ENCODE results near the gene DRICH1.
"Not testable (repeated sequence)": the region's sequence is repeated elsewhere in the genome, so short reads cannot be mapped to it uniquely, and the experiment has no call there.

DRICH1 gene

DNA sequence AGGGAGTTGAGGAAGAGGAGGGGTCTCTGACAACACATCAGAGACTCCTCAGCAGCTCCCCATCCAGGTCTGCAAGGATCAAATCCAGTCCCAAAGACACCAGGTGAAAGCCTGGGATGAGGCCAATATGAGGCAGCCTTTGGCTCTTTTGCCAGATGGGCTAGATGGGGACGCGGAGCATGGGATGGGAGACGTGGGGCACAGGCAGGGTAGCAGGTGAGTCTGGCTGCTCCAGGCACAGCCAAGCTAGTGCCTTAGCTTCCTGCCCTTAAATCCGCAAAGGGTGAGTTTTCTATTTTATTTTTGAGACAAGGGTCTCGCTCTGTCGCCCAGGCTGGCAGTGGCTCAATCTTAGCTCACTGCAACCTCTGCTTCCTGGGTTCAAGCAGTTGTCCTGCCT lies 19.6 kb upstream of the DRICH1 start:
- in situ Hi-C loops (cut with MboI; ENCODE audit: low sequenced_read_pairs): no loop called here

DNA sequence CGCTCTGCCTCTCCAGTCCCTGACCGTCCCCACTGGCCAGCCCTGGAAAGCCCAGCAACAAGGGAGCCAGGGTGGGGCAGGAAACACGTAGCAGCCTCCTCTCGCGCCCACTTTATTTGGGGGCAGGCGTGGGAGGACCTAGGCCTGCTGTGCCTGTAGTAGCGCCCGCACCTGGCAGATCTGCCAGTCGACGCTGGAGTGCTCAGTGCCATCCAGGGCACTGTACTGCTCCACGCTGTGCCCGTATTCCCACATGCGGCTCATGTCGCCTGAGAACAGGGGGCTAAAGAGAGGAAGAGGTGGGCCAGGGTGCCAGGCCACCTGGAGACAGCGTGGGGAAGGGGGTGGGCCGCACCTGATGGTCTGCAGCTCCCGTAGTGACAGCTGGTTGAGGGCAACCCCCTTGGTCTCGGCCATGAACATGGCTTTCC lies 17.0 kb upstream of the DRICH1 start:
- in situ Hi-C loops (cut with MboI; ENCODE audit: low sequenced_read_pairs): no loop called here

DNA sequence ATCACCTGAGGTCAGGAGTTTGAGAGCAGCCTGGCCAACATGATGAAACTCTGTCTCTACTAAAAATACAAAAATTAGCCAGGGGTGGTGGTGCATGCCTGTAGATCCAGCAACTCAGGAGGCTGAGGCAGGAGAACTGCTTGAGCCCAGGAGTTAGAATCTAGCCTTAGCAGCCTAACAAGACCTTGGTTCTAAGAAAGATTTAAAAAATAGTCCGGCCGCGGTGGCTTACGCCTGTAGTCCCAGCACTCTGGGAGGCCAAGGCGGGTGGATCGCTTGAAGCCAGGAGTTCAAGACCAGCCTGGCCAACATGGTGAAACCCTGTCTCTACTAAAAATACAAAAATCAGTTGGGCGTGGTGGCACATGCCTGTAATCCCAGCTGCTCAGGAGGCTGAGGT lies 14.4 kb upstream of the DRICH1 start:
- in situ Hi-C loops (cut with MboI; ENCODE audit: low sequenced_read_pairs): not testable (repeated sequence)

DNA sequence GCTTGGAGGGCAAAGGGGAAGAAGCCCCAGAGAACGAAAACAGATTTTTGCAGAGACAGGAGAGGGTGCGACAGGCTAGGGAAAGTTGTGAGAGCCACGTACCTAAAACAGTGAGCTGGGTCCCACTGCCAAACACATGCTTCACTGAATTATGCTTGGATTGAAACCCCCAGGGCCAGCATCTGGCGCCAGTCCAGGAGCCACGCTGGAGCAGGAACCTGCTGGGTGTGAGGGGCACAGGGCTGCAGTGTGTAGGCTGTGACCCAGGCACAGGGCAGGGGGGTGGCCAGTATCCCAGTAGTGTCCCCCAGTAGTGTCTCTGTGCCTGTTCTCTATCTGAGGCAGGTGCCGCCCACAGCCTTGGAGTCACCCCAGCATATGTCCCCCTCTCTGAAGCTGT lies 8.1 kb upstream of the DRICH1 start:
- in situ Hi-C loops (cut with MboI; ENCODE audit: low sequenced_read_pairs): not testable (repeated sequence)

DNA sequence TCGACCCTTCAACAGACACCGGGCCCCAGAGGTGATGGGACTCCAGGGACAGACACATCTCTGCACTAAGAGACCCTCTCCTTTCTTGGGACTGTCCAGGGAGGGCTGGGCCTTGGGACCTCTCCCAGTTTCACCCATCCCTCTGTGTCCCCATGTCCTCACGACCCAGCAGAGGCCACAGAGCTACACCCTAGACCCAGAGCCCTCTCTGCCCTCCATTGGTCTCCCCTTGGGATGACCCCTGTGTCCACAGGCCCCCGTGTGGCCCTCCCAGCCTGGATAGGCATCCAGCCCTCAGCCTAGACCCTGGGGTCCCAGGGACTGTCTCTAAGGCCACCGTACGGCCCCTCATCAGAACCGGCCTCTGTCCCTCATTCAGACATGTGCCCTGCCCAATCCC lies 7.5 kb upstream of the DRICH1 start:
- in situ Hi-C loops (cut with MboI; ENCODE audit: low sequenced_read_pairs): no loop called here

DNA sequence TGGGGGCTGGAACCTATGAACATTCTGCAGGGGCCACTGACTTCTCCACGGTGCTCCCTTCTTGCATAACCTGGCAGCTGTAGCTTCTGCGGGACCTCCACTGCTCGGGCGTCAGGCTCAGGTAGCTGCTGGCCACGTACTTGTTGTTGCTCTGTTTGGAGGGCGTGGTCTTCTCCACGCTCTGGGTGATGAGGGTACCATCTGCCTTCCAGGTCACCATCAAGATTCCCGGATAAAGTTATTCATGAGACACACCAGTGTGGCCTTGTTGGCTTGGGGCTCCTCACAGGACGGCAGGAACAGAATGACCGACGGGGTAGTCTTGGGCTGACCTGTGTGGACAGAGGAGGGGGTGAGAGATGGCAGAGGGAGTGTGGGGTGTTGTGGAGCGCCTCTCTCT lies 6.5 kb upstream of the DRICH1 start:
- in situ Hi-C loops (cut with MboI; ENCODE audit: low sequenced_read_pairs): no loop called here

DNA sequence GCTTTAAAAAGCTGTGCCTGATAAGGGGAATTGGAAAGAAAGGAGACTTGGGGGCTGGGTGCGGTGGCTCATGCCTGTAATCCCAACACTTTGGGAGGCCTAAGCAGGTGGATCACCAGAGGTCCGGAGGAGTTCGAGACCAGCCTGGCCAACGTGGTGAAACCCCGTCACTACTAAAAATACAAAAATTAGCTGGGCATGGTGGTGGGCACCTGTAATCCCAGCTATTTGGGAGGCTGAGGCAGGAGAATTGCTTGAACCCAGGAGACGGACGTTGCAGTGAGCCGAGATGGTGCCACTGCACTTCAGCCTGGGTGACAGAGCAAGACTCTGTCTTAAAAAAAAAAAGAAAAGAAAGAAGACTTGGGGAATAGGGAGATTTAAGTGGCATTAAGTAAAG lies 3.2 kb upstream of the DRICH1 start:
- in situ Hi-C loops (cut with MboI; ENCODE audit: low sequenced_read_pairs): not testable (repeated sequence)

DNA sequence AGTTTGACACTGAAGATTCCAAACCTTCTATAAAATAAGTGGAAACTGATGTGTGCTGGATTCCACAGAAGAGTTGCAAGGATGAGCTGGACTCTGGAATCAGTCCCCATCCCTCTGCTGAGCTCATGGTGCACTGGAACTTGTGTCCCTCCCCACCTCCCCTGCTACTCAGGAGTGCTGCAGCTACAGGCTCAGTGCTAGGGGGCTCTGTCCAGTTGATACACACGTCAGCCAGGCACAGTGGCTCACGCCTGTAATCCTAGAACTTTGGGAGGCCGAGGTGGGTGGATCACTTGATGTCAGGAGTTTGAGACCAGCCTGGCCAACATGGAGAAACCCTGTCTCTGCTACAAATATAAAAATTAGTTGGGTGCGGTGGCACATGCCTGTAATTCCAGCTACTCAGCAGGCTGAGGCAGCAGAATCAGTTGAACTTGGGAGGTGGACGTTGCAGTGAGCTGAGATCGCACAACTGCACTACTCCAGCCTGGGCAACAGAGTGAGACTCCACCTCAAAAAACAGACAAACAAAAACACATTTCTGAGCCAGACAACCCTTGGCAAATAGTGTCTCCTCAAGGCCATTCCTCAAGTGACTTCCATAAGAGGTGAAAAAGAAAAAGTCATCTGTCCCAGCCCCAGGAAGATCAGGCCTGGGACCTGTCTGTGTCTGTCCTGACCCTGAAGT lies 3.9 kb downstream of the DRICH1 start:
- in situ Hi-C loops (cut with MboI; ENCODE audit: low sequenced_read_pairs): not testable (repeated sequence)

DNA sequence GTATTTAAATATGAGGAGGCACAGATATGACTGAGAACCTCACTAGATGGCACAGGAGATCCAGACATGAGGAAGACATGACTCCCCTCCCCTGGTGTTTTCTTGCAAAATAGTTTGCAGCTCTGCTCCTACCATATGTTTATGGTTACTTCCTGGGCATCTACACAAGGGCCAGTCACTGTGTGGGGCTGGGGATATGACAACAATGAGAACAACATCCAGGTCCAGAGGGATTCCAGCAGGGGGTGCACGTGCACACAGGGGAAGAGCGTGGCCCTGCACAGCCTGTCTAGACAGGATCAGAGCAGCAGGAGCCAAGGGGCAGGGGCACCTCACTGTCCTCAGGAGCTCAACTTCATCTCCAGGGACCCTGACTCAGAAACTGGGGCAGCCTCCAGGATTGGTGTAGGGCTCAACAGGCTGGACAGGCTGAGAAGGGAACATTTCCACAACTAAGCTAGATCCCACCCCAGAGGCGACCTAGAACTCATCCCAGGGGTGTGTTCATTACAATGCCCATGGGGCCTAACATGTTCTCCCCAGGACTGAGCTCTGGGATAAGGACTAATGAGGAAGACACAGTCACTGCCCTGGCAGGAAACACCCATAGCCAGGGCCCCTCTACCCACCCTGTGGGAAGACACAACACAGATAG lies 4.6 kb downstream of the DRICH1 start:
- in situ Hi-C loops (cut with MboI; ENCODE audit: low sequenced_read_pairs): not testable (repeated sequence)

DNA sequence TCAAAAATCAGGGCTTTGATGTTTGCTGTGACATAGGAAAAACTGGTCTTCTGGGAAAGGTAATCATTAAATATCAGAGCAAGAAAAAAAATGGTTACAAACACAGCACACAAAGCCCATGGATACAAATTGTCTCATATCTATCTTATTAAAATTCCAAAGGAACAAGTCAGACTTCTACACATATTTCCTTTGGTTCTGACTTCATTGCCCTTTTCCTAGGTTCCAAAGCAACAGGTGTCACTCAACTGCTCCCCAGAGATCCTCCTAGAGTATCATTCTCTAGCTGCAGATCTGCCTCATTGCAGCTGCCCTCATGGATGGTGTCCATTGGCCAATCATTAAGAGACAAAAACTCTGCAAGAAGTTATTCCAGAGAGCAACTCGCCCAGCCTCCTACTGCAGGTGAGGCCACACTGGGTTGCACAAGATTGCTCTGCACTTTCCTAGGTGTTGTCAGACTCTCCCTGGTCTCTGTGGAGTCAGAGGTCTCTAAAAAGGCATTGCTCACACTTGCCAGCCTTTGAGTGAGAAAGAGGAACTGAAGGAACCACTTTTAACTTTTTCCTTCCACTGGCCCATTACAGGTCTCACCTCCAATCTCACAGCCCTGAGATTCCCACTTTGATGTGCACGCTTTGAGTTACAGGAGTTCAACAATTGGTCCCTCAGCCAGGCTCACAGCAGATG lies 5.7 kb downstream of the DRICH1 start:
- in situ Hi-C loops (cut with MboI; ENCODE audit: low sequenced_read_pairs): no loop called here

DNA sequence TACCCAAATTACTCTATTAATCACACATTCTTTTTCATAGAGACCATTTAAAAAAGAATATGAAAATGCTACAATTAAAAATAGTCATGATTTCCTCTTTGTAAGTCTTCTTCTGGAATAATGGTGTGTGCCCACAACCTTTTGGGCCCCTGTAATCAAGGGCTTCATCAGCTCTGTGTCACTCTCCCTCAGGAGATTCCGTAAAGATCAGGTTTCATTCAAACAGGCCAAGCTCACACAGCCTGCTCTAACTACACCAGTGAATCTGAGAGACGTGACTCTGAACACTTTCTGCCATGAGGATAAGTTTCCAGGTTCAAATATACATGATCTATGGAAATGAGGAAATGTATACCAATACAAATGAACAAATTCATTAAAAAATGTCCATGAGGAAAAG lies 9.5 kb downstream of the DRICH1 start:
- in situ Hi-C loops (cut with MboI; ENCODE audit: low sequenced_read_pairs): no loop called here

DNA sequence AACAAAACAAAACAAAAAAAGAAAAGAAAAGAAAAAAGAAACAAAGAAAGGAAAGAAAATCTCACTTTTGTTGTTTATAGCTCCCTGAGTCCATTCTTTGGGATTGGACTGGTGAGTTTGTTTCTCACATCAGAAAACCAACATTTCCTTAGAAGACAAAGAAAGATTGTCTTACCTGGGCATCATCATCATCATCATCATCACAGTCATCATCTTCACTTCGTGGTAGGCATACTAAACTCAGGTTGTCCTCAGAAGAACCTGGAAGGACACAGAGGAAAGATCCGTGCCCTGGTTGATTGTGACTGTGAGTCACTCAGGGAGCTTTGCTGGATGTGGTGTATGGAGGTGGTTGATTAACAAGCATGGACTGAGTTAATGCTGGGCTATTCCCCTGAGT lies 10.2 kb downstream of the DRICH1 start:
- in situ Hi-C loops (cut with MboI; ENCODE audit: low sequenced_read_pairs): not testable (repeated sequence)

DNA sequence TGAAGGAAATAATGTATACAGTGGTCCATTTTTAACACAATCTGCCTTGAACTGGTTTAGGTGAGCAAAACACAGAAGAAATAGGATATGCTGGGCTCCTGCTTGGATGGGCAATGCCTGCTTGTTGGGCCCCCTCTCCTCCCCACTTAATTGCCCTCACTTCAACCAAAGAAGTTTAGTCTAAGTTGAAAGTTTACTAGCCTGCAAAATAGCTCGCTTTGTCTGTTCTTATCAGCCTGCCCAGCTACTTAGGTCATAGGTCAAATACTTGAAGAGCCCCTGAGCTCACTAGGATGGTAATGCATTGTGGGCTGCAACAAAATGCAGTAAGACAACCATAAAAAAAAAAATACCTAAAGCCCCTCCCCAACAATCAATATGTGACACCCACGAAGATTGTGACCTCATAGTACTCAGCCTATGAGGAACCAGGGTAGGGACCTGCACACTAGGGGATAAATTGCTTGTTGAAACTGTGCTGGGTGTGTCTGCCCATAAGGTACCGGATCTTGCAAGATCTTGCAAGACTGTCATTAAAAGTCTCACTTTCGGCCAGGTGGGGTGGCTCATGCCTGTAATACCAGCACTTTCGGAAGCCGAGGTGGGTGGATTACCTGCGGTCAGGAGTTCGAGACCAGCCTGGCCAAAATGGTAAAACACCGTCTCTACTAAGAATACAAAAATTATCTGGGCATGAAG lies 10.9 kb downstream of the DRICH1 start:
- in situ Hi-C loops (cut with MboI; ENCODE audit: low sequenced_read_pairs): no loop called here

DNA sequence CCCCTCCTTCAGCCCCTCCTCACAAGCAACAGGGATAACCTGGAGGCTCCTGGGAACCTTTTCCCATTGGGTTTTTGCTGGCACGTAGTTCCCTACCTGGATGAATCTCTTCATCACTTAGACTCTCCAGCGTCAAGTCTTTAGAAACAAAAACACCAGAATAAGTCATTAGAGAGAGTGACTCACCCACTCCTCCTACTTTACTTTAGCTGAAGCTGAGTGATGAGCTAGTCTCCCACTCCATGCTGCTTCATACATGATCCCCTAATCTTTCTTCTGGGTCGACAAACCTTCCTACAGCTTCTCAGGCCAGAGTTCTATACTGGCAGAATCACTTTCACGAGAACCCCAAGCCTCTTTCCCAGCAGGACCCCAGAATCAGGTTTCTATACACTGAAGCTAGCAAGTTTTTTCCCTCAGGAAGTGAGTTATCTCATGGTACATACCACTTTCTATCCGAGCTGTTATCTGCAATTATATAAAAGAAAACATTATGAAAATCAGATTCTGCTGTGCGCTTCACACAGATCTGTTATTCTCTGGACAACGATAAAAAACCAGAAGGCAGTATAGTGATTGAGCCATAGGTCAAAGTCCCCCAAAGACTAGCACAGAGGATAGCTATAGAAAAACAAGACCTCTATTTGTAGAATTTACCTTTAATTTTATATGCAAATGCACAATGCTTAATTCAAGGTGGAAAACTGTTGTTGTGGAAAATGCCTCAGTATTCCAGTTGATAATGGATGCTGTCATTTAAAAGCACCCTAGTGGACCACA lies 18.7 kb downstream of the DRICH1 start:
- in situ Hi-C loops (cut with MboI; ENCODE audit: low sequenced_read_pairs): no loop called here

DNA sequence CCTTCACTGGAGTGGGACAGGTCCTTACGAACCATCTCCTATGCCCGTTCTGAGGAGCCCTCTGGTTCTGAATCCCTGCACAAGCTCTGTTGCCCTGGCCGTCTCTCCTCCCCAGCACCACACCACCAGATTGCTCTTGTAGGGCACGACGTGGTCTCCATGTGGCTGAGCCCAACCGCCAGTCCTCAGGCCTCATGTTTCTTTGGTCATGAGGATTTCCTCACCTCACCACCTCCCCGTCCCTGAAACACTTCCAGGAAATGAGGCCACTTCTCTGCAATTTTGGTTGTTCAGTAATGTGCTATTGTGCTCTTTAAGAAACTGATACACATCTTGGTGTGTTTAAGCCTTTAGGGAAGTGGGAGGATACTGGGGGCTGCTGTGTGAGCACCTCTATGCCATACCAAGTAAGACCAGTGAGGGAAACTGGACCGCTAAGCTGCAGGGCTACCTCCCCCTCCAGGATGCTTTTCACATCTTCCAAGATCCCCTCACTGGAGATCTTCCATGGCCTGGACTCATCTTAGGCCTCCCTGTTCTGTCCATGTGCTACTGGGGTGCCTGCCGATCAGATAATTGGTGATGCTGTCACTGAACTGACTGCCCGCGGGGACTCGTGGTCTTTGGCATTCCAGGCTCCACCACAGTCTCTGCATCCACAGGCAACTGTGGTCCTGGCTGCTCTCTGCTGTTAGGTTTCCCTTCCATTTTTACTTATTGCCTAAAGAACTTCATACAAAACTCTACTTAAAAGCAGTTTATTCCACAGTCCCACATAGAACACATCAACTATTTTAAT lies 21.9 kb downstream of the DRICH1 start:
- in situ Hi-C loops (cut with MboI; ENCODE audit: low sequenced_read_pairs): no loop called here

DNA sequence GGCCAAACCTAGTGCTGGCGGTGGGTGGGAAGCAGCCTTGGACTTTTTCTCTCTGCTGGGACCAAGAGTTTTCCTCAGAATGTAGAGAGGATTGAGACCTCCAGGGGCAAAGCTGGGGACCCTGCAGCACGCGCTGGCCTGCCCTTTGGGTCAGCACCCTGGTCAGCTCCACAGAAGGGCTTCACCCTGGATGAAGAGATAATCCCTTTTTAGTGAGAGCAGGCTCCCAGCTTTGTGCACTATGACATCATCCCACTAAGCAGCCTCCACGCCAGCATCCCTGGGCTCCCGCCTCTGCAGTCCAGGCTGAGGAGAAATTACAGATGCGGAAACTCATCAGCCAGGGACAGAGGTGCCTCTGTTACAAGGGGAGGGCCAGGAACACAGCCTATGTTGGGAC lies 23.5 kb downstream of the DRICH1 start:
- in situ Hi-C loops (cut with MboI; ENCODE audit: low sequenced_read_pairs): no loop called here

DNA sequence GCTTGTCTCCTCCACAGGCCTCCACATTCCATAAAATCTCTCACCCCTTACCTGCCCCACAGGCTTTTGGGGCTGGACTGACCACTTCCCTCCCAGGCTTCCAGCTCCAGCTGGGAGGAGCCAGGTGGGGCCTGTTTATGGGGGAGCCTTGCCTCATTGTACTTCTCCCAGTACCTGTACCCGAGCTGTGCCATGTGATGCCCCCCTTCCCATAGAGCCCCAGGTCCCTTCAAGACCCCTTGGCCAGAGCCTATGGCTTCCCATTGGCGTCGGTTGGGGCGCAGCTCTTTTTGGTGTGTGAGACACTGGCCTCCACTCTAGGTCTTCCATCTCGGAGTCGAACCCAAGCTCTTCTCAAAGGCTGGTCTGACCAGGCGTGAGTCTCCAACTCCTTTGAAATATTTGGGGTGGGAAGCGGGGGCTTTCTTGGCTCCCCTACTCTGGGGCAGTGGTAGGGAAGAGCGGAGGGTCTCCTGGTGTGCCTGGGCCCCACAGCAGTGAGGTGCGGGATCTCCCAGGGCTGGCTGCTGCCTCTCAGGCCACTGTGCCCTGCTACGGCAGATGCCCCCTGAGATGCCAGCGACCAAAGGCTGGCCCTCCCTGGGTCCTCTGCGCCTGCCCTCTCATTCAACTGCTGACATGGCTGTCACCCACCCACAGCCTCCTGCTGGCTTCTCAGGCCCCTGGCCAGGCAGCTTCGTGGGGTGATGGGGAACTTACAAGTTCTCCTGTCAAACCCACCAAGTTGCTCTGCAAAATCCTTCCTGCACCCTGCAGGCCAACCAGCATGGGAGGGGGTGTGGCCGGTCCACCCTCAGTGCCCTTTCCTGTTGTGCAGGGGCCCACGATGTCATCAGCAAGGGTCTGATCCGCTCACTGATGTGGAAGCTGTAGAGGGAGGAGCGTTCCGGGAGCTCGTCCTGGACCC lies 25.7 kb downstream of the DRICH1 start:
- in situ Hi-C loops (cut with MboI; ENCODE audit: low sequenced_read_pairs): no loop called here

DNA sequence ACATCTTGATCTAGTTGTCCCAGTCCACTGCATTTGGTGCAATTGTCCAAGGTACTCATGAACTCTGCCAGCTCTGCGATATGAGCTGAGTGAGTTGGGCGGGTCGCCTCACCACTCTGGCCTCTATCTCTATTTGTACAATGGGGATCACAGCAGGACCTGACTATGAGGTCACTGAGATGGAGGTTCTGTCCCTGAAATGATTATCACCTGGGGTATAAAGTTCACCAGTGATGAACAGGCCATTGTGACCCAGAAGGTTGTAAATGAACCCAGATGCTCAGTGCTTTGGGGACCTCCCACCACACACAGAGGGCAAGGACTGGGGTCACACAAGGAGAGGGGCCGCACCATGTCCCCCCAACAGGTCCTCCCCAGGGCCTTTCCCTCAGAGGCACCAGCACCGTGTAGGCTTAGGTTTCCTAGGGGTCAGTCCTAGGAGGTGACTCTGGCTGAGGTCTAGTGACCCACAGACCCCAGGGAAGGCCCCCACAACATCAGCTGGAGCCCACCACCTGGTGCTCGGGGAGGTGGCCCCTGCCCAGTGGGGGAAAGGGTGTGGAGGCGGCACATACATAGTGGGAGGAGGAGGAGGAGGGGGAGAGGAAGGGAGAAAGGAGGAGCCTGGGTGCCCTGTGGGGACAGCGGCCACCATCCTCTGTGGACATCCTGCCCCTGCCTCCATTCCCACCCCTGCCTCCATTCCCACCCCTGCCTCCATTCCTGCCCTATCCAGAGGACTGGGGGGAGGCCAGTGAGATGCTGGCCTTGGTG lies 27.0 kb downstream of the DRICH1 start:
- in situ Hi-C loops (cut with MboI; ENCODE audit: low sequenced_read_pairs): no loop called here

Measured in HL-60/S4 (cell line).